Suprapubic skin (tissue), 4 donors: ENCODE data around the gene OR6K2.

Experiments
- POLR2A ChIP-seq, 2 donors: fragments of 450-650 bp; IDR thresholded peaks; one replicate each; pipeline ENCODE4 v1.6.1; 2017; ENCODE audit warnings: antibody characterized with exemption in 2 of 2, mild to moderate bottlenecking in 2 of 2, moderate library complexity in 2 of 2
- POLR2AphosphoS5 ChIP-seq, 3 donors: sonication (generic); formaldehyde crosslinking; IDR thresholded peaks; one replicate each; pipeline ENCODE4 v1.6.1; 2017; ENCODE audit warnings: antibody characterized with exemption in 3 of 3

DNA sequence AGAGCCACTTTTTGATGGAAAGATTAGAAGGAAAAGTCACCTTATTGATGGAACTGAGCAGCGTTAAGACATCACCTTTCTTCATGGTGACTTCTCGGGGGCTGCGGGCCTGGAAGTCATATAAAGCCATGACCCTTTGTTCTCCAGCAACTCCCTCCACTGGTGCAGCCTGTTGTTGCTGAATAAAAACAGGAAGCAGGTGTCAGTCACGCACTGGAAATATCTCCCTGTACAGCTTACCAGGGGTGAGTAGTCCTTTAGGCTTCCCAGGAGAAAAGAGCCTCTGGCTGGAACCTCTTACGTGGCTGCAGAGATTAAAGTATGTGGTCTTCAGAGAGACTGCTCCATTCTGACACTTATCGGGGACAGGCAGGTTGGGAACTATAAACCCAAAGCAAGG lies 45.9 kb downstream of the OR6K2 start:
- TF ChIP-seq POLR2A (IDR thresholded peaks at IDR 0.05) (no peak), POLR2AphosphoS5 (IDR thresholded peaks at IDR 0.05) (no peak)
